ENCODE results near the gene MAD1L1.

MAD1L1 gene

GRCh38 chr7:2156756-2157472 is 75.8 kb downstream of the MAD1L1 start:
- no peak for DNase-seq (ENCODE audit: low spot score)

GRCh38 chr7:2154831-2155230 is 77.9 kb downstream of the MAD1L1 start:
- no peak for DNase-seq (ENCODE audit: low spot score)

- DNase-seq (ENCODE audit: low spot score), result no peak
These were observed 78.6 kb downstream of the MAD1L1 start for GRCh38 chr7:2154121-2154520.

GRCh38 chr7:2152646-2153045 is 80.1 kb downstream of the MAD1L1 start:
- DNase-seq (ENCODE audit: low spot score), result no peak

GRCh38 chr7:2151801-2152612 is 80.7 kb downstream of the MAD1L1 start:
- DNase-seq (ENCODE audit: low spot score), result no peak

GRCh38 chr7:2151237-2151636 is 81.5 kb downstream of the MAD1L1 start:
- no peak for DNase-seq (ENCODE audit: low spot score)

- no peak for DNase-seq (ENCODE audit: low spot score)
These were observed 82.3 kb downstream of the MAD1L1 start for GRCh38 chr7:2150445-2150815.

GRCh38 chr7:2149672-2150444 is 82.9 kb downstream of the MAD1L1 start:
- no peak for DNase-seq (ENCODE audit: low spot score)

- DNase-seq (ENCODE audit: low spot score), result no peak
These were observed 83.9 kb downstream of the MAD1L1 start for GRCh38 chr7:2148814-2149213.

- no peak for DNase-seq (ENCODE audit: low spot score)
These were observed 84.6 kb downstream of the MAD1L1 start for GRCh38 chr7:2148189-2148588.

- no peak for DNase-seq (ENCODE audit: low spot score)
These were observed 85.9 kb downstream of the MAD1L1 start for GRCh38 chr7:2146676-2147472.

- DNase-seq (ENCODE audit: low spot score), result no peak
These were observed 86.7 kb downstream of the MAD1L1 start for GRCh38 chr7:2145835-2146580.

- no peak for DNase-seq (ENCODE audit: low spot score)
These were observed 87.8 kb downstream of the MAD1L1 start for GRCh38 chr7:2144926-2145325.

GRCh38 chr7:2143981-2144595 is 88.7 kb downstream of the MAD1L1 start:
- DNase-seq (ENCODE audit: low spot score), result no peak

- DNase-seq (ENCODE audit: low spot score), result no peak
These were observed 89.3 kb downstream of the MAD1L1 start for GRCh38 chr7:2143450-2143849.

GRCh38 chr7:2142386-2142785 is 90.4 kb downstream of the MAD1L1 start:
- DNase-seq (ENCODE audit: low spot score), result no peak

- no peak for DNase-seq (ENCODE audit: low spot score)
These were observed 91.1 kb downstream of the MAD1L1 start for GRCh38 chr7:2141651-2142050.

- DNase-seq (ENCODE audit: low spot score), result no peak
These were observed 91.7 kb downstream of the MAD1L1 start for GRCh38 chr7:2141021-2141410.

- peak; percentile 25 for DNase-seq (ENCODE audit: low spot score)
These were observed 92.3 kb downstream of the MAD1L1 start for GRCh38 chr7:2140216-2141020.
